NCI-H1930 (cell line): ENCODE results near the gene MBL2.

Source experiments
- DNase-seq, 2 experiments: peaks; one replicate each; lab custom pipeline; 2025; lab: John Stamatoyannopoulos, UW

MBL2 gene

GRCh38 chr10:52771534-52772445 lies 794 bp downstream of the MBL2 start:
- no peak for DNase-seq

DNA sequence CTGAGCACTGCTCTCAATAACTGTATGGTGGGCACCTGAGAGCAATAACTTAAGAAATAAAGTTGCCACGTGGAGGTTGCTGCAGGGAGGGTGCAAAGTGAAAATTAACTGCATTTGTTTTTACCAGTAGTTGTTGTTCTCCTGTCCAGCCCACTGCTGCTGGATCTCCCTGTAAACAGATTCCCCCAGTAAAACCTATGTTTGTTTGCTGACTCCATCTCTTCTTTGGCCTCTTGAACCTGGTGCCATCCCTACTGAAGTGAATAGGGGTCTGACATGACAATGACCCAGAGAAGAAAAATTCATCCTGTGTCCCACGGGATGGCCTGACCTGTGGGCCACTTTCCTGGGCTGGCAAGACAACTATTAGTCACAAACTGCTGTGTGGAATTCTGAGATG lies 1.7 kb downstream of the MBL2 start:
- DNase-seq = no peak

DNA sequence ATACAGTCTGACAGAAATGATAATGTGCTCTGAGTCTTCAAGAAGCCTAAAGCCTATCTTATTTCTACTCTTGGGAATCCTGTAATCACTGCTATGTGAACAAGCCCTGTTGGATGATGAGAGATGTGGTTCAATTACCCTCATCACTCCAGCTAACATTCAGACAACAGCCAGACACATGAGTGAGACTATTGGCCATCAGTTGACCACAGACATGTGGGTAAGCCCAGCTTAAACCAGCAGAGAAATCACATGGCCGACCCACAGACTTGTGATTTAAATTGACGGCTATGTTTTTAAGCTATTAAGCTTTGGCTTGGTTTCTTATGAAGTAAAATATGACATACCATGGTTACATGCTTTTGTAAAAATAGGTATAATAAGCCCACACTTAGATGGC lies 2.6 kb downstream of the MBL2 start:
- no peak for DNase-seq

GRCh38 chr10:52768001-52768532 lies 4.5 kb downstream of the MBL2 start:
- DNase-seq = no peak

- no peak for DNase-seq
Observed at GRCh38 chr10:52762088-52762487, 10.5 kb downstream of the MBL2 start.

DNA sequence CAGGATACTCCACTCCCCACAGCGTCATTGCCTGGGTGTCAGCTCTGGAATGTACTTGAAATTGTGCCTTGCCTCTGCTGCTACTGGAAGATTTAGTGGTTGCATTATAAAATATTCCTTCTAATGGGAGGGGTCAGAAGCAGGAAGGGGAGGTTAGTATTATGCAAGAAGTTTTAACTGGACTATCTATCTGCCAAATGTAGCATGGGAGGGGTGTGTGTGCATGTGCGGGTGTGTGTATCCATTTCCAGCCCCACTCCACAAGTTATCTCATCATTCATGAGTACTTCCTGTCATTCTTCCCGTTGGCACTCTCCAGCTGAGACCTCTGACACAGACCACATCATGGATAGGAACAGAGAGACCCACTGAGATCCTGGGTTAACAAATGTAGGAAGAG lies 13.4 kb downstream of the MBL2 start:
- DNase-seq = no peak

- no peak for DNase-seq
Observed at GRCh38 chr10:52758406-52758805, 14.2 kb downstream of the MBL2 start.

- DNase-seq = no peak
Observed at GRCh38 chr10:52757773-52758172, 14.8 kb downstream of the MBL2 start.

- no peak for DNase-seq
Observed at GRCh38 chr10:52756966-52757365, 15.6 kb downstream of the MBL2 start.

DNA sequence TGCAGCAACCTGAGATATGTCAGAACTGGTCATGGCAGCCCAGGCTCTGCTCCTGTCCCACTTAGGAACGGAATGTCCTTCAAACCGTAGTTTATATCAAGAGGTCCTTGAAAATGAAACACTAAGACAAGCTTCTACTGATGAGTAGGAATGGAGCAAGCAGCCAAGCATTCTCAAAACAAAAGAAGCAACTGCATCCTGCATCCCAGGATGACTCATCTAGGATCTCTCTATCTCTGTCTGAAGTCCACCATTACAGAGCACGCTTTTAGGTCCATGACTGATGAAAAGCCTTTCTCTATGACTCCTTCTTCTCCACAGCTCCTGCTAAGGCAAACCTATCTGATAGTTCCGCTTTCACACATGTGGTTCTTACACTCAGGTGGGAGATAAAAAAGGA lies 16.3 kb downstream of the MBL2 start:
- DNase-seq = no peak

DNA sequence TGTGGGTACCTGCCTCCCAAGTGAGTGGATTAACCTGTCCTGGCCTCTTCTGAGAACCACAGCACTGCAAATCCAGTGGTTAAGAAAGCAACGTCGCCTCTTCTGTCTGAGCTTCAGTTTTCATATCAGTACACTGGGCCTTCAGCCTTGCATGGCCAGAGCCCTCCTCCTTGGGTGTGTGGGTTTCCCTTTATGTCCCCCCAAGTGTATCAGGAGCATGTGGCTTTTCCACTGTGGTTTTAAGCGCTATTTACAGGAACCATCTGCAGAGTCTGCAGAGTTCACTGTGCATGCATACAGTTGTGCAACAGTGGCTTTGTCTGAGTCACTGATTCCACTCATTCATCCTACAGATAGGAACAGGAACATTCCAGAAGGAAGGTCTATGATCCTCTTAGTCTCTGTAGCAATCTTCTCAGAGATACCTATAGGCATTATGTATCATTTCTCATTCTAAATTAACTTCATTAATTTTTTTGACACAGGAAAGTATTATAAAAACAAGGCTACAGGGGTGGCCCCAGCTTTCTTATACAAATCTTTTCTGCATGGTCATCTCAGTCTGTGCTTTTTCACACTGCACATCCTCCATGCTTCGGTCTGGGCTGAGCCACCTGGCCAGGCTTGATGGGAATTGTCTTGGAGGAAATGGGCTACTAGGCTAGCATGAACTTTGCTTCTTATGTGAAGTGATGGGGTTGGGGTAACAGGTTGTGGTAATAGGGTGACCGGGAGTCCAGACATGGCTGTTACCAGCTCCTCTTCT lies 17.1 kb downstream of the MBL2 start:
- no peak for DNase-seq

- DNase-seq = no peak
Observed at GRCh38 chr10:52752801-52753445, 19.7 kb downstream of the MBL2 start.

- DNase-seq = no peak
Observed at GRCh38 chr10:52752261-52752660, 20.3 kb downstream of the MBL2 start.

- no peak for DNase-seq
Observed at GRCh38 chr10:52751337-52751736, 21.2 kb downstream of the MBL2 start.

GRCh38 chr10:52750629-52751028 lies 22.0 kb downstream of the MBL2 start:
- DNase-seq = no peak

DNA sequence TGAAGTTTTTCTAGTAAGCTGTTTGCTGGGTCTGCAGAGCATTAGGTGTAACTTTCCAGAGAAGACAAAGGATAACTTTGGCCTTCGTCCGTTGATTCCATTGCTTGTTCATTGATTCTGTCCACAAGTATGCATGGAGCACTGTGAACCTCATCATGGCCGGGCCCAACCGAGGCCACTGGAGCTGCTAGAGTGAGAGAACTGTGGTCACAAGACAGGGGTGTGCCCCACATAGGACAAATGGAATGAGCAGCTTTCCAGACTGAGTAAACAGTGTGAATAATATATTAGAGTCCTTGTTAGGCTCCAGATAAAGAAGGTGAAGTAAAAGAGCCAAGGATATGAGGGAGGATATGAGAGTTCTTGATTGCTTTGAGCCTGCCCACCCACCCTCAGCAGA lies 24.9 kb downstream of the MBL2 start:
- no peak for DNase-seq

DNA sequence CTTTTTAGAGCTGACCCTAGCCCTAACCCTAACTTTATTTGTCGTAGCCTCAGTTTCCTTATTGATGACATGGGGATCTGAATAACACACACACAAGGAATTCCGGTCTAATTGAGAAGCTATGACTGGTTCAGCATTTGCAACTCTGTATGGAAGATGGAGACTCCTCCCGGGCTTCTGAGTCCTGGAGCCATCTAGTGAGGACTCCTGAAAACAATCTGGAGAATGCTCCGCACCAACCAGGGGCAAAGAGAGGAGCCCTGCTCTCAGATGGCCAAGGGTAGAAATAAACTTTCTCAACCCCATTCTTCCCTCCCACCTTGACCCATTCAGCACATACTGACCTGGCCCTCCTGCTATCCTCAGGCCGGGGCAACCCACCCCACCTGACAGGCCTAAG lies 26.4 kb downstream of the MBL2 start:
- DNase-seq = no peak

DNA sequence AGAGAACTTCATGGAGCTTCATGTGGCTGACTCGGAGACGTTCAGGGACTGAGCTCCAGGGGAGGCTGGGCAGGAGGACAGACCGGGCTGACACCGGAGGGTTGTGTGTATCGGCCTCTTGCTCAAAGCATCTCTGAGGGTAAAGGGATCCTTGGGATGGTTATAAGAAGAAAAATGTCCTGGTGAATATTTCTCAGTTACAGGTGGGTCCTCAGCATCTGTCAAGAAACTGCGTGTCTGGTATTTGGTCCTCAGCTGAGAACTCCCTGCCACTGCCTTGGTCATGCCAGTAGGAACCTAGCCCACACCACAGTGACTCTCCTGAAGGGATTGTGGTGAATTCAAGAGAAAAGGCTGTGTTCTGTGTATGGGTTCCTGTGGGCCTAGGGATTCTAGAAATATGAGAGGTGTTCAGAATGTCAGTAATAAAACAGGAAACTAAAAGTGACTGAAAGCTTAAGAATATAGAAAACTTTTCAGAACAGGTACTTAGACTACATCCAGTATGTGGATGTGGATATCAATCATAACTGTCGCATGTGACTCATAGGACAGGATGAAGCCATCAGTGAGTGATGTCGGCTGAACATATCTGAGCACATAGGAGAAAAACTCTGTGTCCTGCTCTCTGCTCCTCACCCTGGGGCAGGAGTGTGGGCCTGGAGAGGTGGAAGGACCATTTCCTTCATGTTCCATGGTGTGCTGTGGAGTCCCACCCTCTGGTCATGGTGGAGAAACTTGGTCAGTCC lies 28.4 kb downstream of the MBL2 start:
- DNase-seq = no peak

- no peak for DNase-seq
Observed at GRCh38 chr10:52742731-52743130, 29.9 kb downstream of the MBL2 start.

- DNase-seq = no peak
Observed at GRCh38 chr10:52741851-52742250, 30.7 kb downstream of the MBL2 start.

DNA sequence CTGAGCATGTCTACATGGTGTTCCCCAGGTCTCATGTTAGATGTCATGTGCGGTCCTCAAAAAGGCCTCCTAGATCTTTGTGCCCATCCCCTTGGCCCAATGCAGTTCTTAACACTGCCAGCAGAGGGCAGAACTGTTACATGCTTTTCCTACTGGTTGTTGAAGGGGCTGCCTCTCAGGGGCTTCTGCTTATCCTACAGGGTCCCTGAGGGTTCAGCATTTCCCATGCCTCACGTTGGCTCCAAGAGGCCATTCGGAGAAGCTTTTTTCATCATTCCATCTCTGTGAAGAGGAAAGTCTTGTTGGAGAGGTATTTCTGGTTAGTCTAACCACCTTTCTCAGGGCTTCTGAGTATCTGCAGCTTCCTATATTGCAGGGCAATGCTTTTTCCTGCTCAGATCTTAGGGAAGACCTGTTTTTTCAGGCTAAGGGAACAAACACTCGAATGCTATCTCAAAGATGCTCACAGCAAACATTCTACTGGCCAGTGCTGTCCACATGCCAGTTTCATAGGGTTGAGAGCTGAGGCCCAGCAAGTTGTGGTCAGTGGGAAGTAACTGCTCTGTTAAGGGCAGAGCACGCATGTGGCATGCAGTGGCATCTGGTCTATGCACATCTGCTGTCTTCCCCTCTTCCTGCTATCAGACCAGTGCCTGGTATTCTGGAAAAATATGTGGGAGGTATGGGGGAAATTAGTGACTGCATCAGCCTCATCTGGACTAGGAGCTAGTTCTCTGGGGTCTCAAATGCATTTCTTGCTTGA lies 31.5 kb downstream of the MBL2 start:
- DNase-seq = no peak
